Measurements from ENCODE around the gene KLHL4. TPM values are rescaled to one million over a fixed set of nuclear protein-coding genes. Genes with fewer than 3 reads are reported as not detected.

KLHL4 gene
- total and polyA plus RNA-seq, 9 of the 15 experiments (the other 6 are each of a cell fraction or from before 2014, with no cell fraction given): 0.04 to 0.16 (median 0.06) TPM; not detected in 1

DNA sequence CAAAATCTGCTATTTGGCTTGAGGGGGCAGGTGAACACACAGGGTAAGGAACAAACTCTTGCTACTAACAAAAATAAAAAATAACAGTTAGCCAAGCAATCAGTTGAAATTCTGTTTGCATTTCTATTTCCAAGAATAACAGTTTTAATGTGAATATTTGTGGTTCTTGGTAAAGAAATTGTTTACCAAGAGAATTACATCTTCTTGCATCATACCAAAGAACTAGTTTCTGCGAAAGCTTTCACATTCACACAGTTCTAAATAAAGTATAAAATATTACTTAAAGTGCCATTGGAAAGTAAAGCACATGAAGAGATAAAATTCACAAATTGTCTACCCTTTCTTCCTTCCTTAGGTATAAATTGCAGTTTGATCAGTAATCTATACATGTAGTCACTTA lies 54.4 kb downstream of the KLHL4 start (continued):
- TF ChIP-seq RERE (CRISPR knock-in tag; IDR thresholded peaks at IDR 0.05; ENCODE audit: borderline replicate concordance) (no peak), HNRNPH1 (optimal IDR thresholded peaks at IDR 0.05; ENCODE audit: low read depth, low read length) (no peak), ZSCAN29 (IDR thresholded peaks at IDR 0.05) (no peak), ARID2 (IDR thresholded peaks at IDR 0.05) (no peak), CCAR2 (IDR thresholded peaks at IDR 0.05; ENCODE audit: low read depth, low read length) (no peak), EP300 (IDR thresholded peaks at IDR 0.05; ENCODE audit: low read length) (peak; percentile 64; the same call in 1 of the 2 replicates), ZKSCAN3 (CRISPR knock-in tag; IDR thresholded peaks at IDR 0.05) (no peak), THAP12 (CRISPR knock-in tag; IDR thresholded peaks at IDR 0.05) (no peak), C11orf30 (IDR thresholded peaks at IDR 0.05; ENCODE audit: low read depth) (no peak), NCOA1 (IDR thresholded peaks at IDR 0.05; ENCODE audit: low read depth) (no peak), ETV5 (CRISPR knock-in tag; IDR thresholded peaks at IDR 0.05; ENCODE audit: low read depth) (no peak), TFE3 (CRISPR knock-in tag; IDR thresholded peaks at IDR 0.05) (no peak), GATAD2B (IDR thresholded peaks at IDR 0.05; ENCODE audit: borderline replicate concordance) (no peak), MYBL2 (IDR thresholded peaks at IDR 0.05; ENCODE audit: low read depth) (no peak), MYBL2 (CRISPR knock-in tag; IDR thresholded peaks at IDR 0.05; ENCODE audit: borderline replicate concordance) (no peak)
- TF ChIP-seq, protein P1, sequence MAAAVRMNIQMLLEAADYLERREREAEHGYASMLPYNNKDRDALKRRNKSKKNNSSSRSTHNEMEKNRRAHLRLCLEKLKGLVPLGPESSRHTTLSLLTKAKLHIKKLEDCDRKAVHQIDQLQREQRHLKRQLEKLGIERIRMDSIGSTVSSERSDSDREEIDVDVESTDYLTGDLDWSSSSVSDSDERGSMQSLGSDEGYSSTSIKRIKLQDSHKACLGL (CRISPR knock-in tag; IDR thresholded peaks at IDR 0.05; ENCODE audit: borderline replicate concordance, poor library complexity, severe bottlenecking): no peak
- TF ChIP-seq, protein P2, sequence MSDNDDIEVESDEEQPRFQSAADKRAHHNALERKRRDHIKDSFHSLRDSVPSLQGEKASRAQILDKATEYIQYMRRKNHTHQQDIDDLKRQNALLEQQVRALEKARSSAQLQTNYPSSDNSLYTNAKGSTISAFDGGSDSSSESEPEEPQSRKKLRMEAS (CRISPR knock-in tag; IDR thresholded peaks at IDR 0.05): no peak
- TF ChIP-seq, protein P3, sequence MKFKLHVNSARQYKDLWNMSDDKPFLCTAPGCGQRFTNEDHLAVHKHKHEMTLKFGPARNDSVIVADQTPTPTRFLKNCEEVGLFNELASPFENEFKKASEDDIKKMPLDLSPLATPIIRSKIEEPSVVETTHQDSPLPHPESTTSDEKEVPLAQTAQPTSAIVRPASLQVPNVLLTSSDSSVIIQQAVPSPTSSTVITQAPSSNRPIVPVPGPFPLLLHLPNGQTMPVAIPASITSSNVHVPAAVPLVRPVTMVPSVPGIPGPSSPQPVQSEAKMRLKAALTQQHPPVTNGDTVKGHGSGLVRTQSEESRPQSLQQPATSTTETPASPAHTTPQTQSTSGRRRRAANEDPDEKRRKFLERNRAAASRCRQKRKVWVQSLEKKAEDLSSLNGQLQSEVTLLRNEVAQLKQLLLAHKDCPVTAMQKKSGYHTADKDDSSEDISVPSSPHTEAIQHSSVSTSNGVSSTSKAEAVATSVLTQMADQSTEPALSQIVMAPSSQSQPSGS (CRISPR knock-in tag; IDR thresholded peaks at IDR 0.05): no peak

Data from K562 (cell line).